ENCODE data around the gene BCL2L15. TPM values are rescaled to one million over a fixed set of nuclear protein-coding genes. Genes with fewer than 3 reads are reported as not detected.
"Not testable (repeated sequence)": the region's sequence is repeated elsewhere in the genome, so short reads cannot be mapped to it uniquely, and the experiment has no call there.

The BCL2L15 gene
- total RNA-seq, 1 donor, result 1.6 TPM

- peaks cover 62% of the 10 kb centered on the region for H3K4me1 ChIP-seq (ENCODE audit: insufficient read depth, low read length)
- H3K9me3 ChIP-seq (ENCODE audit: low read depth, low read length), result no peaks in the 10 kb centered on the region
- no peaks in the 10 kb centered on the region for H3K27me3 ChIP-seq (ENCODE audit: insufficient read depth, low read length)
- H3K4me3 ChIP-seq (ENCODE audit: low read length), result no peak overlapping the region
These were observed 25.7 kb downstream of the BCL2L15 start for GRCh38 chr1:113861641-113862040.

GRCh38 chr1:113860891-113861290 is 26.5 kb downstream of the BCL2L15 start:
- H3K9me3 ChIP-seq (ENCODE audit: low read depth, low read length), result no peaks in the 10 kb centered on the region
- H3K4me1 ChIP-seq (ENCODE audit: insufficient read depth, low read length), result peaks cover 64% of the 10 kb centered on the region
- no peak overlapping the region for H3K4me3 ChIP-seq (ENCODE audit: low read length)
- H3K27me3 ChIP-seq (ENCODE audit: insufficient read depth, low read length), result no peaks in the 10 kb centered on the region

- H3K27me3 ChIP-seq (ENCODE audit: insufficient read depth, low read length), result no peaks in the 10 kb centered on the region
- peaks cover 74% of the 10 kb centered on the region for H3K4me1 ChIP-seq (ENCODE audit: insufficient read depth, low read length)
- H3K4me3 ChIP-seq (ENCODE audit: low read length), result no peak overlapping the region
- no peaks in the 10 kb centered on the region for H3K9me3 ChIP-seq (ENCODE audit: low read depth, low read length)
These were observed 27.8 kb downstream of the BCL2L15 start for GRCh38 chr1:113859478-113860175.

DNA sequence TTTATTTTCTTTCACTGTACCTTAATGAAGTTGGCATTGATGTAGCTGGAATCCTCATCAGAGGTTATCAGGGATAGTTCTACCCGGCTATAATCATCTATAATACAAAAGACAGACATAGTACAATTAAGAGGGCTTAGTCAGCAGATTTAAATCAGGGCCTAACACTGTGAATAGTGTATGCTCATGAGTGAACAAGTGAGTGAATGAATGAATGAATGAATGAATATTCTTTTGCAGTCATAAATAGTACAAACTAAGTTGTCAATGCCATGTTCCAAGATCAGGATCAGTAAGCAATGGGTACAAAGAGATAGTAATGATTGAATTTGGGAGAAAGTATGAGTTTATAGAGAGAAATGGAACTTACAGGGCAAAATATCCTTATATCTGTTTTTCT is 28.4 kb downstream of the BCL2L15 start:
- no peak overlapping the region for H3K4me3 ChIP-seq (ENCODE audit: low read length)
- H3K9me3 ChIP-seq (ENCODE audit: low read depth, low read length), result no peaks in the 10 kb centered on the region
- no peaks in the 10 kb centered on the region for H3K27me3 ChIP-seq (ENCODE audit: insufficient read depth, low read length)
- H3K4me1 ChIP-seq (ENCODE audit: insufficient read depth, low read length), result peaks cover 74% of the 10 kb centered on the region

GRCh38 chr1:113858418-113858817 is 29.0 kb downstream of the BCL2L15 start:
- Histone ChIP-seq H3K27me3 (ENCODE audit: insufficient read depth, low read length) (no peaks in the 10 kb centered on the region), H3K9me3 (ENCODE audit: low read depth, low read length) (no peaks in the 10 kb centered on the region), H3K4me3 (ENCODE audit: low read length) (no peak overlapping the region), H3K4me1 (ENCODE audit: insufficient read depth, low read length) (peaks cover 74% of the 10 kb centered on the region)

- Histone ChIP-seq H3K4me1 (ENCODE audit: insufficient read depth, low read length) (peaks cover 70% of the 10 kb centered on the region), H3K9me3 (ENCODE audit: low read depth, low read length) (no peaks in the 10 kb centered on the region), H3K4me3 (ENCODE audit: low read length) (no peak overlapping the region), H3K27me3 (ENCODE audit: insufficient read depth, low read length) (no peaks in the 10 kb centered on the region)
These were observed 29.6 kb downstream of the BCL2L15 start for GRCh38 chr1:113857776-113858175.

DNA sequence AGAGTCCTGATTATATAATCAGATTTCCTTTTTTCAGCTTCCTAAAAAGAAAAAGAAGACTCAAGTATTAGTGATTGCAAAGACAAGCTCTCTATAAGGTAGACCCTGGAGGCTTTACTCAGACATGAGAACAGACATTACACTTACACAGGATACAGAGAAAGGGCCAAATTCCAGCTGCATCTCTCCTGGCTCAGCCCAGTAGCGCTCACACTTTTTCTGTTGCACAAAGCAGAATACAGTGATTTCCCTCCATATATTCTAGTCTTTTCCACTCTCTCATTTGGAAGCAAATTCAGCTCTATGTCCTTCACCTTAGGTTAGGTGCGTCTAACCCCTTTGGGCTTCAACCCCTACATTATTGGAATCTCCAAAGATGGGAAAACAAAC is 31.0 kb downstream of the BCL2L15 start:
- H3K27me3 ChIP-seq (ENCODE audit: insufficient read depth, low read length), result no peaks in the 10 kb centered on the region

DNA sequence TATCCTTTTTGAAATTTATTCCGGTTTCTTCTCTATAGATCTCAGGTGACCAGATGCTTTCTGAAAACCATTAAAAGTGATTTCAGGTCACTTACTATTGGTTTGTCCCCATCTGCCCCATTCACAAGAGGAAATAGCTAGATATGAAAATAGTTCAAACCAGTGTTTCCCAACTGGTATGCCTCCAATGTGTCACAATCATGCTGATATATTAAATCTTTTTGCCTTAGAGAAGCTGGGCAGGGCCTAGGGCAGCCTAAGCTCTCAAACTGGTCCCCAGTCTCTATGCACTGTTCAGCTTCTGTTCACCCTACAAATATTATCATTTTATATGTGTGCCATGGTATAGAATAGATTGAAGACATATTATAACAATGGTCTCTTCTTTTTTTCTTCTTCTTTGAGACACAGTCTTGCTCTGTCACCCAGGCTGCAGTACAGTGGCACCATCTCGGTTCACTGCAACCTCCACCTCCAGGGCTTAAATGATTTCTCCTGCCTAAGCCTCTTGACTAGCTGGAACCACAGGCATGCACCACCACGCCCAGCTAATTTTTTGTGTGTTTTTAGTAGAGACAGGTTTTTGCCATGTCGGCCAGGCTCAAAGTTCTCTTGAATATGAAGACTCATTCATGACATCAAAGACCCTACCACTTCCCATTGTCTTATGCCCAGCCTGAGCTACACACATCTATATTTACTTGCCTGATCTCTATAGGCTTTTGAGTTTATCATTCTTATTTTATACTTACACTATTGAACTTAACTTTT is 31.6 kb downstream of the BCL2L15 start:
- H3K9me3 ChIP-seq (ENCODE audit: low read depth, low read length), result no peaks in the 10 kb centered on the region
- no peak overlapping the region for H3K4me3 ChIP-seq (ENCODE audit: low read length)
- no peaks in the 10 kb centered on the region for H3K27me3 ChIP-seq (ENCODE audit: insufficient read depth, low read length)
- peaks cover 50% of the 10 kb centered on the region for H3K4me1 ChIP-seq (ENCODE audit: insufficient read depth, low read length)

More for the DNA sequence above, 31.0 kb downstream of the BCL2L15 start:
- Histone ChIP-seq H3K4me3 (ENCODE audit: low read length) (no peak overlapping the region), H3K9me3 (ENCODE audit: low read depth, low read length) (no peaks in the 10 kb centered on the region), H3K4me1 (ENCODE audit: insufficient read depth, low read length) (peaks cover 56% of the 10 kb centered on the region)

GRCh38 chr1:113854234-113854633 is 33.1 kb downstream of the BCL2L15 start:
- no peak overlapping the region for H3K4me3 ChIP-seq (ENCODE audit: low read length)
- H3K9me3 ChIP-seq (ENCODE audit: low read depth, low read length), result no peaks in the 10 kb centered on the region
- H3K27me3 ChIP-seq (ENCODE audit: insufficient read depth, low read length), result no peaks in the 10 kb centered on the region
- H3K4me1 ChIP-seq (ENCODE audit: insufficient read depth, low read length), result peaks cover 48% of the 10 kb centered on the region

- H3K9me3 ChIP-seq (ENCODE audit: low read depth, low read length); H3K27me3 ChIP-seq (ENCODE audit: insufficient read depth, low read length); H3K4me3 ChIP-seq (ENCODE audit: low read length): not testable (repeated sequence)
- H3K4me1 ChIP-seq (ENCODE audit: insufficient read depth, low read length), result peaks cover 35% of the 10 kb centered on the region
These were observed 34.7 kb downstream of the BCL2L15 start for GRCh38 chr1:113852694-113853093.

GRCh38 chr1:113850127-113850796 is 37.1 kb downstream of the BCL2L15 start:
- H3K27me3 ChIP-seq (ENCODE audit: insufficient read depth, low read length), result no peaks in the 10 kb centered on the region
- peaks cover 6% of the 10 kb centered on the region for H3K9me3 ChIP-seq (ENCODE audit: low read depth, low read length)
- H3K4me1 ChIP-seq (ENCODE audit: insufficient read depth, low read length), result peaks cover 16% of the 10 kb centered on the region
- H3K4me3 ChIP-seq (ENCODE audit: low read length), result no peak overlapping the region

GRCh38 chr1:113849072-113849471 is 38.3 kb downstream of the BCL2L15 start:
- no peaks in the 10 kb centered on the region for H3K27me3 ChIP-seq (ENCODE audit: insufficient read depth, low read length)
- H3K9me3 ChIP-seq (ENCODE audit: low read depth, low read length), result peaks cover 6% of the 10 kb centered on the region
- no peak overlapping the region for H3K4me3 ChIP-seq (ENCODE audit: low read length)
- peaks cover 13% of the 10 kb centered on the region for H3K4me1 ChIP-seq (ENCODE audit: insufficient read depth, low read length)

DNA sequence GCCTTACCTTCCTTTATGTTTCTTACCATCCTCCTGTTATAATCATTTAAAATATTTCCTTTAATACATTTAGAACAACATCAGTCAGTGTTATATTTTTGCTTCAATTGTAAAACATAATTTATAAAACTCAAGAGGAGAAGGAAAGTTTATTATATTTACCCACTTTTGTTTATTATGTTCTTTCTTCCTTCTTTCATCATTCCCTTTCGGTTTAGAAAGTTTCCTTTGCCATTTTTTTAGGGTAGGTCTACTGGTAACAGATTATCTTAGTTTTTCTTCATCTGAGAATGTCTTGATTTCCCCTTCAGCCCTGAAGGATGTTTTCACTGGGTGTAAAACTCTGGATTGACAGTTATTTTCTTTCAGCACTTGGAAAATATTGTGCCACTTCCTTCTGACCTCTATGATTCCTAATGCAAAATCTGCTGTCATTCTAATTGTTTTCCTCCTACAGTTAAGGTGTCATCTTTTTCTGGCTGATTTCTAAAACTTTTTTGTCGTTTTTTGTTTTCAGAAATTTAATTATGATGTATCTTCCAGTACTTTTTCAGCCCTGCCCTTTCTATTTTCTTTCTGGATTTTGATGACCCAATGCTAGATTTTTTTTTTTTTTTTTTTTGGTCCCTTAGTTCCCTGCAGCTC is 40.9 kb downstream of the BCL2L15 start:
- Histone ChIP-seq H3K9me3 (ENCODE audit: low read depth, low read length) (peaks cover 6% of the 10 kb centered on the region), H3K4me1 (ENCODE audit: insufficient read depth, low read length) (peaks cover 13% of the 10 kb centered on the region), H3K27me3 (ENCODE audit: insufficient read depth, low read length) (no peaks in the 10 kb centered on the region), H3K4me3 (ENCODE audit: low read length) (no peak overlapping the region)

DNA sequence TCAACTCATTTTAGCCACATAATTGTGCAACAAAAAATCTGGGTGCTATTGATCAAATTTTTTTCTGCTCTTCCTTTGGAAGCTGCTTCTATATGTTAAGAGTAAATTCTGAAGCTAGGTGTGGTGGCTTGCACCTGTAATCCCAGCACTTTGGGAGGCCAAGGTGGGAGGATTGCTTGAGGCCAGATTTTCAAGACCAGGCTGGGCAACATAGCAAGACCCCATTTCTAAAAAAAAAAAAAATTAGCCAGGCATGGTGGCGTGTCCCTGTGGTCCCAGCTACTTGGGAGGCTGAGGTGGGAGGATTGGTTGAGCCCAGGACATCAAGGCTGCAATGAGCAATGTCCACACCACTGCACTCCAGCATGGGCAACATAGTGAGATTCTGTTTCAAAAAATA is 50.8 kb downstream of the BCL2L15 start:
- no peaks in the 10 kb centered on the region for H3K9me3 ChIP-seq (ENCODE audit: low read depth, low read length)
- no peaks in the 10 kb centered on the region for H3K27me3 ChIP-seq (ENCODE audit: insufficient read depth, low read length)
- no peak overlapping the region for H3K4me3 ChIP-seq (ENCODE audit: low read length)
- no peaks in the 10 kb centered on the region for H3K4me1 ChIP-seq (ENCODE audit: insufficient read depth, low read length)

- Histone ChIP-seq H3K4me1 (ENCODE audit: insufficient read depth, low read length) (no peaks in the 10 kb centered on the region), H3K4me3 (ENCODE audit: low read length) (no peak overlapping the region), H3K27me3 (ENCODE audit: insufficient read depth, low read length) (no peaks in the 10 kb centered on the region), H3K9me3 (ENCODE audit: low read depth, low read length) (no peaks in the 10 kb centered on the region)
These were observed 51.6 kb downstream of the BCL2L15 start for GRCh38 chr1:113835686-113836290.
